Immature natural killer cell (primary cell): ENCODE measurements around the gene GALNT9. TPM values are rescaled to one million over a fixed set of nuclear protein-coding genes. Genes with fewer than 3 reads are reported as not detected.

Source experiments
- DNase-seq, 3 donors: peaks; one replicate each; pipeline ENCODE4 v3.0.0; 2022; ENCODE audit warnings: mixed read lengths in 1 of 3
- H3K27ac Mint-ChIP-seq, 6 donors: one replicate each; pipeline ENCODE4 v1.8.0; 2020; ENCODE audit warnings: mixed read lengths in 6 of 6, mild to moderate bottlenecking in 5 of 6, inconsistent platforms in 4 of 6, moderate library complexity in 3 of 6
- H3K27me3 Mint-ChIP-seq, 3 donors: one replicate each; pipeline ENCODE4 v1.8.0; 2020 to 2021; ENCODE audit warnings: low read depth in 3 of 3, mild to moderate bottlenecking in 3 of 3, mixed read lengths in 3 of 3, moderate library complexity in 3 of 3, inconsistent platforms in 1 of 3
- H3K36me3 Mint-ChIP-seq, 3 donors: one replicate each; pipeline ENCODE4 v1.8.0; 2020; ENCODE audit warnings: mixed read lengths in 3 of 3, inconsistent platforms in 2 of 3, mild to moderate bottlenecking in 2 of 3
- H3K4me1 Mint-ChIP-seq, 2 donors: one replicate each; pipeline ENCODE4 v1.8.0; 2020; ENCODE audit warnings: inconsistent platforms in 2 of 2, mild to moderate bottlenecking in 2 of 2, mixed read lengths in 2 of 2, moderate library complexity in 1 of 2
- H3K4me3 Mint-ChIP-seq, 5 donors: one replicate each; pipeline ENCODE4 v1.8.0; 2020; ENCODE audit warnings: mild to moderate bottlenecking in 5 of 5, mixed read lengths in 5 of 5, inconsistent platforms in 3 of 5, moderate library complexity in 3 of 5
- H3K9me3 Mint-ChIP-seq, 6 donors: one replicate each; pipeline ENCODE4 v1.8.0; 2020; ENCODE audit warnings: mild to moderate bottlenecking in 6 of 6, mixed read lengths in 6 of 6, inconsistent platforms in 4 of 6, moderate library complexity in 3 of 6
- polyA plus RNA-seq, 3 donors: library from polyadenylated mRNA; unstranded; fragments of 300-500 nt; fragmentation: Illumina TruSeq; gene quantifications; one replicate each; pipeline ENCODE4 v1.2.3, GENCODE V29; 2021

Gene GALNT9
- polyA plus RNA-seq, 3 donors from 2014 or later, result not detected

GRCh38 chr12:132343294-132344004, 14.1 kb upstream of the GALNT9 start:
- peaks cover 5 to 8% of the 10 kb centered on the region in 2 donors for H3K4me1 Mint-ChIP-seq
- no peaks in the 10 kb centered on the region for H3K36me3 Mint-ChIP-seq
- peaks cover 0 to 5% (median under 1%) of the 10 kb centered on the region in 3 donors for H3K27me3 Mint-ChIP-seq
- peak overlapping the region in 1 of 6 donors; percentile 88 for H3K27ac Mint-ChIP-seq
- no peak for DNase-seq
- no peak overlapping the region for H3K4me3 Mint-ChIP-seq
- no peaks in the 10 kb centered on the region for H3K9me3 Mint-ChIP-seq

DNA sequence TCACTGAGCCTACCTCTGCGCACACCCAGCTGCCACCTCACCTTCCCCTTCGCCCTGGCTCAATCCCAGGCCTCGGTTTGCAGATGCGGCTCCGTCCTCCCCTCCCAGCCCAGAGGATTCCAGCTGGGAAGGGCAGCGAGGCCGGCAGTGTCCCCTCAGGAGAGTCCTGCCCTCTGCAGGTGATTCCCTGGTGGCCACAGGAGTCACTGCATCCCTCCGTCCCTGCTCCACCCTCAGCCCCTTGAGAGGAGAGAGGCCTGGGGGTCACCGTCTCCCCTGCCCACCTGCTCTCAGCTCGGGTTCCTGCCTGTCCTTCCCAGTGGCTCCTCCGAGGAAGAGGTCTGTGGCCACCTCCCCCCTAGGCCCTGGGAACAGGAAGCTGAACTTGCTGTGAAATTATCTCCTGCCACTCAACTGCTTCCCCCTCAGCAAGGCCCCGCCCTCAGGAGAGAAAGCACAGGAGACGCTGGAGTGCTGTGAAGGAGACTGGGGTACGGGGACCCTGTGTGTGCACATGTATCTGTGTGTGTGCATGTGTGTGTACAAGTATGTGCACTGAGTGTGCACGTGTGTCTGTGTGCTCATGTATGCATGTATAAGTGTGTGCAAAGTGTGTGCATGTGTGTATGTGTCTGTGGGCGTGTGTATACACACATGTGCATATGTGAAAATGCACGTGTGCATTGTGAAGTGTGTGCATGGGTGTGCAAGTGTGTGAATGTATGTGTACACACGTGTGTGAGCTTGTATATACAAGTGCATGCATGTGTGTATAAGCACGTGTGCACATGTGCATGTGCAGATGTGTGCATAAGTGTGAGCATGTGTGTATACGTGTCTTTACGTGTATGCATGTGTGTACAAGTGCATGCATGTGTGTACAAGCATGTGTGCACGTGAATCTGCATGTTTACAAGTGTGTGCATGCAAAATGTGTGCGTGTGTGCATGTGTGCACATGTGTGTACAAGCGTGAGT, 13.2 kb upstream of the GALNT9 start:
- no peak overlapping the region for H3K27ac Mint-ChIP-seq
- peaks cover 5 to 8% of the 10 kb centered on the region in 2 donors for H3K4me1 Mint-ChIP-seq
- H3K9me3 Mint-ChIP-seq, result no peaks in the 10 kb centered on the region
- H3K27me3 Mint-ChIP-seq, result peaks cover 0 to 6% (median 0%) of the 10 kb centered on the region in 3 donors
- no peaks in the 10 kb centered on the region for H3K36me3 Mint-ChIP-seq
- no peak overlapping the region for H3K4me3 Mint-ChIP-seq
- no peak for DNase-seq

- no peak overlapping the region for H3K4me3 Mint-ChIP-seq
- H3K27ac Mint-ChIP-seq, result no peak overlapping the region
- H3K9me3 Mint-ChIP-seq, result no peaks in the 10 kb centered on the region
- no peaks in the 10 kb centered on the region for H3K36me3 Mint-ChIP-seq
- peaks cover 5 to 8% of the 10 kb centered on the region in 2 donors for H3K4me1 Mint-ChIP-seq
- peaks cover 0 to 8% (median 0%) of the 10 kb centered on the region in 3 donors for H3K27me3 Mint-ChIP-seq
- DNase-seq, result no peak
Measured at GRCh38 chr12:132341318-132342050, 12.1 kb upstream of the GALNT9 start.

- Mint-ChIP-seq H3K9me3 (no peaks in the 10 kb centered on the region), H3K4me3 (no peak overlapping the region), H3K27me3 (peaks cover 0 to 8% (median 0%) of the 10 kb centered on the region in 3 donors), H3K4me1 (peaks cover 5 to 8% of the 10 kb centered on the region in 2 donors), H3K36me3 (no peaks in the 10 kb centered on the region), H3K27ac (no peak overlapping the region)
- DNase-seq, result no peak
Measured at GRCh38 chr12:132340266-132341035, 11.1 kb upstream of the GALNT9 start.

DNA sequence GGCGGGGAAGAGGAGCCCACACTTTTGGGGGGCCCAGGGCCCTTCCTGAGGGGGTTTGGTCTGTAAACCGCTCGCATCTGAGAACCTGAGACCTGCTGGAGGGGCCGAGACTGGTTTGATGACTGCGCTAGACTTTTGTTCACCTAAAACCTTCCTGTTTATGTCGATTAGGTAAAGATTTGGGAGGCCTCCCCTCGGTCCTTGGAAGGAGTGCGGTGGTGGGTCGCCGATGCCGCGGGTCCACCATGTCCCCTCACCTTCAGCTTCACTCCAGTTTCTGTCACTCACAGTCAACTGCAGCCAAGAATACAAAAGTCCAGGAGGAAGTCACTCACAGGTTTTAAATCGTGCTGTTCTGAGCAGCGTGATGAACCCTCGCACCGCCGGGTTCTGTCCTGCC, 10.5 kb upstream of the GALNT9 start:
- Mint-ChIP-seq H3K27ac (no peak overlapping the region), H3K27me3 (peaks cover 0 to 8% (median 0%) of the 10 kb centered on the region in 3 donors), H3K4me3 (no peak overlapping the region), H3K9me3 (no peaks in the 10 kb centered on the region), H3K4me1 (peaks cover 5 to 8% of the 10 kb centered on the region in 2 donors), H3K36me3 (no peaks in the 10 kb centered on the region)
- DNase-seq, result no peak

- Mint-ChIP-seq H3K4me1 (peaks cover 5 to 8% of the 10 kb centered on the region in 2 donors), H3K36me3 (no peaks in the 10 kb centered on the region), H3K4me3 (no peak overlapping the region), H3K9me3 (no peaks in the 10 kb centered on the region), H3K27me3 (peaks cover 0 to 8% (median 0%) of the 10 kb centered on the region in 3 donors), H3K27ac (no peak overlapping the region)
- DNase-seq, result no peak
Measured at GRCh38 chr12:132338781-132339180, 9.4 kb upstream of the GALNT9 start.

GRCh38 chr12:132338311-132338710, 8.9 kb upstream of the GALNT9 start:
- no peak for DNase-seq
- Mint-ChIP-seq H3K4me3 (no peak overlapping the region), H3K4me1 (peaks cover 5 to 8% of the 10 kb centered on the region in 2 donors), H3K27me3 (peaks cover 0 to 8% (median 0%) of the 10 kb centered on the region in 3 donors), H3K9me3 (no peaks in the 10 kb centered on the region), H3K36me3 (no peaks in the 10 kb centered on the region), H3K27ac (no peak overlapping the region)

DNA sequence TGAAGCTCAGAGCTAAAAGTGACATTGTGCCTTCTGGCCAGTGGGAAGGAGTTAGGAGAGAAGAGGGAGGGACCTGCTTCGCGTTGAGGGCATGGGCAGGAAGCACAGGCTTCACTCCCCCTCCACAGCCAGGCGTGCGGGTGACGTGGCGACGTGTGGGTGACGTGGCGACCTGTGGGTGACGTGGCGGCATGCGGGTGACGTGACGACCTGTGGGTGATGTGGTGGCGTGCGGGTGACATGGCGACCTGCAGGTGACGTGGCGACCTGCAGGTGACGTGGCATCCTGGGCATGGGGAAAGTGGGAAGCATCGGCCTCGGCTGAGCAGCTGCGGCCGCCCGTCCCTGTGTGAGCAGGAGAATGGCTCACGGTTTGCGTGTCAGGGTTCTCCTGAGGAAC, 8.2 kb upstream of the GALNT9 start:
- peaks cover 0 to 5% (median 0%) of the 10 kb centered on the region in 3 donors for H3K27me3 Mint-ChIP-seq
- no peak for DNase-seq
- no peaks in the 10 kb centered on the region for H3K9me3 Mint-ChIP-seq
- no peak overlapping the region for H3K4me3 Mint-ChIP-seq
- peaks cover 0 to under 1% of the 10 kb centered on the region in 2 donors for H3K4me1 Mint-ChIP-seq
- no peaks in the 10 kb centered on the region for H3K36me3 Mint-ChIP-seq
- H3K27ac Mint-ChIP-seq, result no peak overlapping the region

DNA sequence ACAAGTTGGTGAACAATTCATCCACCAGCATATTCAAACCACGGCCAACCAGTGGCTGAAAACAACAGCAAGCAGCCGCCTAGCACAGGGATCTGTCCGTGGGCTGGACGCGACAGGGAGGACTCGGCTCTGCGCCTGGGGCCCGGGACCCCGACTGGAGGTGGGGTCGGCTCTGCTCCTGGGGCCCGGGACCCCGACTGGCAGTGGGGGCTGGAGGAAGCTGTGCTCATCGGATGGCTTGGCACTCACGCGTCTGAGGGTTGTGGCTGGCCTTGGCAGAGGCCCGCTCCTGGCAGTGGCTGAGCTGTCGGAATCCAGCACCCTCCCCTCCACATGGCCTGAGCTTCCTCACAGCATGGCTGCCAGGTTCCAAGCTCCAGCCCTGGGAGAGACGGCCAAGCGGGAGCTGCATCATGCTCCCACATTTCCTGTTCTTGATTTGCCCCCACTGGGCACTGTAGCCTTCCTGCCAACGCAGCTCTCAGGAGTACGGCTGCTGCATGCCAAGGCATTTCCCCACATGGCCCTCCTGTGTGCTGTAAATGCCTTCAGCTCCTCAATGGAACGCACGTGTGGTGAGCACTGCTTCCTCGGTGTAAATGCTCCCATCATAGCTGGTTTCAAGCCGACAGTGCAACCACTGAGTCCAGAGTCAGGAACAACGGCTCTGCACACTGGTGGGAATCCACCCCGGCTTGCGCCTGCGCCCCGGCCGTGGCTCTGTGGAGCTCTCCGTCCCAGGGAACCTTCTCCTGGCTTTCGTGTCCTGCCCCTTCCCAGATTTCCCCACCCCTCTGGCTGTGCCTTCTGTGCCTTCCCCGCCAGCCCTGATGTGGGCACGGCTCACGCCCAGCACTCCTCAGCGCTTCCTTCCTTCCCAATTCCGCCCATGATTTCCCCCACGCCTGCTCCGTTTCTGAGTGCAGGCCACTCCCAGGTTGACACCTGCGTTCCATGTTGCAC, 7.3 kb upstream of the GALNT9 start:
- H3K27me3 Mint-ChIP-seq, result peaks cover 0 to 4% (median 0%) of the 10 kb centered on the region in 3 donors
- H3K4me3 Mint-ChIP-seq, result no peak overlapping the region
- H3K9me3 Mint-ChIP-seq, result no peaks in the 10 kb centered on the region
- H3K27ac Mint-ChIP-seq, result no peak overlapping the region
- H3K36me3 Mint-ChIP-seq, result no peaks in the 10 kb centered on the region
- no peaks in the 10 kb centered on the region for H3K4me1 Mint-ChIP-seq
- no peak for DNase-seq

GRCh38 chr12:132335179-132335756, 5.9 kb upstream of the GALNT9 start:
- H3K36me3 Mint-ChIP-seq, result peaks cover 0 to 5% (median 0%) of the 10 kb centered on the region in 3 donors
- H3K9me3 Mint-ChIP-seq, result peaks cover 0 to 3% (median 0%) of the 10 kb centered on the region in 6 donors
- H3K4me3 Mint-ChIP-seq, result no peak overlapping the region
- peaks cover 0 to 2% of the 10 kb centered on the region in 2 donors for H3K4me1 Mint-ChIP-seq
- H3K27ac Mint-ChIP-seq, result peak overlapping the region in 1 of 6 donors; percentile 48
- no peak for DNase-seq
- peaks cover 5 to 8% (median 6%) of the 10 kb centered on the region in 3 donors for H3K27me3 Mint-ChIP-seq

DNA sequence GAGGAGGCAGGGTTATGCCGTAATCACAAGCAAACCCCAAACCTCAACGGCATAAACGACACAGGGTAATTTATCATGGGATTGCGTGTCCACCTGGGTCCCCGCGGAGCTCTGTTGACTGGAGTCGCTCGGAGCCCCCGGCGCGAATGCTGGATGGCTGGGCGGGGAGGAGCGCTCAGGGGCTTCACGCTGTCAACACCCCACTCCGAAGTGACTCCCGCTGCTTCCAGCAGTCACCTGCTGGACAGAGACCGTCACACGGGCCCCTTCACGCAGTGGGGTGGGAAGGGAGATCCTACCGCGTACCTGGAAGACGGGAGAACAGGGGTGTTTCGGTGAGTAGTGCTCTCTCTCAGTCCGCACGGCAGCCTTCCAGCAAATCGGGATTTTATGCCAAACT, 4.4 kb upstream of the GALNT9 start:
- Mint-ChIP-seq H3K27me3 (peaks cover 5 to 10% (median 7%) of the 10 kb centered on the region in 3 donors), H3K36me3 (peaks cover 0 to 5% (median 0%) of the 10 kb centered on the region in 3 donors), H3K4me3 (no peak overlapping the region), H3K27ac (no peak overlapping the region), H3K4me1 (peaks cover 0 to 2% of the 10 kb centered on the region in 2 donors), H3K9me3 (peaks cover 0 to 3% (median 0%) of the 10 kb centered on the region in 6 donors)
- DNase-seq, result no peak

GRCh38 chr12:132333273-132333672, 3.9 kb upstream of the GALNT9 start:
- Mint-ChIP-seq H3K36me3 (peaks cover 0 to 5% (median 0%) of the 10 kb centered on the region in 3 donors), H3K4me3 (no peak overlapping the region), H3K4me1 (peaks cover 0 to 2% of the 10 kb centered on the region in 2 donors), H3K27me3 (peaks cover 5 to 10% (median 7%) of the 10 kb centered on the region in 3 donors), H3K27ac (no peak overlapping the region), H3K9me3 (peaks cover 0 to 3% (median 0%) of the 10 kb centered on the region in 6 donors)
- DNase-seq, result no peak
